GM12864 (cell line): ENCODE data around the gene SUN3.

ENCODE experiments used
- DNase-seq: peaks from one replicate; pipeline ENCODE4 v3.0.0-alpha.2; 2011; ENCODE audit warnings: low read depth
- H3K4me3 ChIP-seq: 2 replicates; pipeline ENCODE4 v1.5.1; 2011; ENCODE audit warnings: mild to moderate bottlenecking, low read depth, low read length, control low read depth
- CTCF ChIP-seq: IDR thresholded peaks from 2 replicates; pipeline ENCODE4 v1.5.1; 2011; ENCODE audit warnings: low read depth, mild to moderate bottlenecking, moderate library complexity, low read length, control low read depth, inconsistent platforms; ENCODE audit errors: missing control alignments

The SUN3 gene

GRCh38 chr7:47979832-47980181, 49.1 kb downstream of the SUN3 start:
- no peak for DNase-seq
- no peak for TF ChIP-seq CTCF
- H3K4me3 ChIP-seq = peak overlapping the region; percentile 81

- peak within 1 kb of the TSS; percentile 81 for H3K4me3 ChIP-seq
- DNase-seq = peak; percentile 87
- TF ChIP-seq CTCF = no peak
Observed at GRCh38 chr7:47979145-47979831, 49.6 kb downstream of the SUN3 start, which contains the start of gene HUS1. Gene HUS1, minus strand, starts transcription at chr7:47979615. Its CDS starts 96 bp downstream, at chr7:47979519.

- TF ChIP-seq CTCF = no peak
- peak overlapping the region; percentile 81 for H3K4me3 ChIP-seq
- no peak for DNase-seq
Observed at GRCh38 chr7:47978790-47979144, 50.1 kb downstream of the SUN3 start.

GRCh38 chr7:47973739-47974138, 55.2 kb downstream of the SUN3 start:
- DNase-seq = no peak
- no peak overlapping the region for H3K4me3 ChIP-seq
- no peak for TF ChIP-seq CTCF

GRCh38 chr7:47970761-47971160, 58.1 kb downstream of the SUN3 start:
- TF ChIP-seq CTCF = no peak
- H3K4me3 ChIP-seq = no peak overlapping the region
- DNase-seq = no peak

- H3K4me3 ChIP-seq = no peak overlapping the region
- peak; percentile 96 for TF ChIP-seq CTCF
- DNase-seq = peak; percentile 39
Observed at GRCh38 chr7:47968847-47969774, 59.8 kb downstream of the SUN3 start.
